CD14-positive monocyte (primary cell): ENCODE data around the gene PTPRC. TPM values are rescaled to one million over a fixed set of nuclear protein-coding genes. Genes with fewer than 3 reads are reported as not detected.
A peak's percentile ranks its signal among the peaks of the same experiment; 100 is the strongest.

ENCODE experiments used
- DNase-seq, 3 donors: peaks; one replicate each; pipeline ENCODE4 v3.0.0-alpha.2; 2011 to 2022
- H2AFZ ChIP-seq: 2 replicates; pipeline ENCODE4 v1.6.0; 2012; ENCODE audit warnings: mild to moderate bottlenecking, low read depth, low read length, inconsistent platforms; ENCODE audit not compliant: insufficient read depth, poor library complexity, severe bottlenecking
- H3K27ac ChIP-seq, 2 donors: 1 replicate in 1 of 2; 2 replicates in 1 of 2; pipeline ENCODE4 v1.5.1; 2012 to 2013; ENCODE audit warnings: low read length in 2 of 2, control low read depth in 1 of 2, inconsistent platforms in 1 of 2, low read depth in 1 of 2, mild to moderate bottlenecking in 1 of 2
- H3K27me3 ChIP-seq, 2 donors: one replicate each; pipeline versions ENCODE4 v1.6.0 to v1.6.1; 2011 to 2013; ENCODE audit warnings: low read length in 2 of 2; ENCODE audit not compliant: control insufficient read depth in 2 of 2, insufficient read depth in 2 of 2
- H3K36me3 ChIP-seq, 2 donors: replicated peaks in 1 of 2; 1 replicate in 1 of 2; 2 replicates in 1 of 2; pipeline versions ENCODE4 v1.5.1 to v1.6.1; 2012 to 2013; ENCODE audit warnings: low read length in 2 of 2, control low read depth in 1 of 2, inconsistent platforms in 1 of 2, mild to moderate bottlenecking in 1 of 2; ENCODE audit not compliant: insufficient read depth in 2 of 2, control insufficient read depth in 1 of 2
- H3K4me1 ChIP-seq, 2 donors: 1 replicate in 1 of 2; 2 replicates in 1 of 2; pipeline versions ENCODE4 v1.5.1 to v1.6.1; 2012 to 2013; ENCODE audit warnings: low read length in 2 of 2, control low read depth in 1 of 2, inconsistent platforms in 1 of 2, mild to moderate bottlenecking in 1 of 2, moderate library complexity in 1 of 2; ENCODE audit not compliant: insufficient read depth in 2 of 2, control insufficient read depth in 1 of 2
- H3K4me2 ChIP-seq: replicated peaks from 2 replicates; pipeline ENCODE3; 2012; ENCODE audit warnings: low read length, moderate library complexity, mild to moderate bottlenecking; ENCODE audit not compliant: poor library complexity, severe bottlenecking; ENCODE audit errors: extremely low read depth
- H3K4me3 ChIP-seq, 3 experiments: fragments of 200-600 bp in 1 of 3; sonication (generic) in 1 of 3; replicated peaks in 1 of 3; 1 replicate in 2 of 3; 2 replicates in 1 of 3; pipeline ENCODE4 v1.5.1; 2011 to 2013; ENCODE audit warnings: low read length in 3 of 3, mild to moderate bottlenecking in 3 of 3, control low read depth in 2 of 3, low read depth in 2 of 3, inconsistent platforms in 1 of 3, moderate library complexity in 1 of 3
- H3K79me2 ChIP-seq: 2 replicates; pipeline ENCODE4 v1.6.0; 2012; ENCODE audit warnings: mild to moderate bottlenecking, control low read depth, inconsistent platforms, low read length, moderate library complexity; ENCODE audit not compliant: insufficient read depth
- H3K9ac ChIP-seq: 2 replicates; pipeline ENCODE4 v1.6.0; 2017; ENCODE audit warnings: low read length, mild to moderate bottlenecking; ENCODE audit not compliant: insufficient read depth, poor library complexity, severe bottlenecking
- H3K9me3 ChIP-seq, 2 donors: replicated peaks in 1 of 2; 1 replicate in 1 of 2; 2 replicates in 1 of 2; pipeline versions ENCODE4 v1.5.1 to v1.6.1; 2012 to 2013; ENCODE audit warnings: low read length in 2 of 2, control low read depth in 1 of 2; ENCODE audit not compliant: control insufficient read depth in 1 of 2, insufficient read depth in 1 of 2
- H4K20me1 ChIP-seq: 2 replicates; pipeline ENCODE4 v1.6.0; 2012; ENCODE audit warnings: mild to moderate bottlenecking, low read length, control low read depth, moderate library complexity; ENCODE audit not compliant: insufficient read depth
- H3K27ac Mint-ChIP-seq, 7 donors: one replicate each; pipeline ENCODE4 v1.8.0; 2020; ENCODE audit warnings: mild to moderate bottlenecking in 7 of 7, mixed read lengths in 7 of 7, moderate library complexity in 6 of 7, inconsistent platforms in 2 of 7
- H3K27me3 Mint-ChIP-seq, 3 donors: one replicate each; pipeline ENCODE4 v1.8.0; 2021 to 2022; ENCODE audit warnings: low read depth in 3 of 3, mild to moderate bottlenecking in 3 of 3, mixed read lengths in 3 of 3, moderate library complexity in 3 of 3, inconsistent platforms in 1 of 3
- H3K36me3 Mint-ChIP-seq, 2 donors: one replicate each; pipeline ENCODE4 v1.8.0; 2020; ENCODE audit warnings: mixed read lengths in 2 of 2, inconsistent platforms in 1 of 2, mild to moderate bottlenecking in 1 of 2
- H3K4me1 Mint-ChIP-seq: one replicate; pipeline ENCODE4 v1.8.0; 2020; ENCODE audit warnings: mild to moderate bottlenecking, mixed read lengths
- H3K4me3 Mint-ChIP-seq, 2 donors: one replicate each; pipeline ENCODE4 v1.8.0; 2020; ENCODE audit warnings: mild to moderate bottlenecking in 2 of 2, mixed read lengths in 2 of 2, moderate library complexity in 1 of 2
- H3K9me3 Mint-ChIP-seq, 7 donors: one replicate each; pipeline ENCODE4 v1.8.0; 2020 to 2022; ENCODE audit warnings: mixed read lengths in 7 of 7, mild to moderate bottlenecking in 6 of 7, moderate library complexity in 6 of 7, inconsistent platforms in 2 of 7
- CTCF ChIP-seq: fragments of 200-600 bp; IDR thresholded peaks from one replicate; pipeline ENCODE4 v1.8.0; 2022; ENCODE audit warnings: antibody characterized with exemption, mild to moderate bottlenecking
- WGBS: methylation state at CpG from one replicate; pipeline ENCODE4 v1.1.5; 2013; ENCODE audit warnings: missing lambda C conversion rate; ENCODE audit not compliant: insufficient coverage; 5-methylcytosine and 5-hydroxymethylcytosine counted together
- intact Hi-C, 2 donors: fragments of 100-400 bp; cut with micrococcal nuclease; formaldehyde crosslinking; loops; one replicate each; pipeline versions ENCODE4 v1.15.0 to v1.15.1; 2023
- polyA plus RNA-seq, 3 donors: library from polyadenylated mRNA; depleted of rRNA in 1 of 3; unstranded in 2 of 3; stranded (reverse) in 1 of 3; fragments of 300-500 nt in 2 of 3; fragments of >200 nt in 1 of 3; fragmentation: Illumina TruSeq in 2 of 3; gene quantifications; 1 replicate in 2 of 3; 2 replicates in 1 of 3; pipeline ENCODE4 v1.2.3, GENCODE V29; 2012 to 2021

The PTPRC gene
- polyA plus RNA-seq, 3 donors = 410 to 992 (median 667) TPM

DNA sequence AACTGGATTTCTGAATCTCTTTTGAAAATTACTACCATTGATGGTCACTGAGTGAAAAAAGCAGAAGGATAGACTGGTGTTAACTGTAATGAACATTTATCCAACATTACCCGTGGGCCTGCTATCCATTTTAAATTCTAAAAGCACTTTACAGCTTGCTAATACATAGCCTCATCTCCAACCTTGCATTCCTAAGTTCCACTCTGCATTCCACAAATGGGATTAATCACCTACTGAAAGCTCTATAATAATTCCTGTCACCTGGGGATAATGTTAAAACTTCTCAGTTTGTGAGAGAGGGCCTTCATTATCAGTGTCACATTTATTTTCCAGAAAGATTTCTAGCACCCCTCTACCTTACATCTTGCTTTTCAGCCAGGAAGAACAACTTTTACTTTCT is 38.2 kb downstream of the PTPRC start:
- peak overlapping the region in 1 of 2 donors; percentile 59 for H3K4me3 Mint-ChIP-seq
- Histone ChIP-seq H3K4me3 (peak overlapping the region in 1 of 3 experiments; percentile 50), H2AFZ (no peak overlapping the region), H3K27me3 (no peaks in the 10 kb centered on the region), H3K79me2 (peaks cover 98% of the 10 kb centered on the region), H3K36me3 (peaks cover 25 to 33% of the 10 kb centered on the region in 2 donors), H3K4me2 (peak overlapping the region; percentile 65), H3K9ac (no peak overlapping the region), H3K9me3 (no peaks in the 10 kb centered on the region), H4K20me1 (peaks cover 24% of the 10 kb centered on the region), H3K4me1 (peaks cover 72 to 95% of the 10 kb centered on the region in 2 donors), H3K27ac (peak overlapping the region in 1 of 2 donors; percentile 92)
- peaks cover 79% of the 10 kb centered on the region for H3K4me1 Mint-ChIP-seq
- TF ChIP-seq CTCF = no peak
- H3K9me3 Mint-ChIP-seq = peaks cover 0 to 3% (median 0%) of the 10 kb centered on the region in 7 donors
- H3K36me3 Mint-ChIP-seq = peaks cover 45 to 68% of the 10 kb centered on the region in 2 donors
- no peaks in the 10 kb centered on the region for H3K27me3 Mint-ChIP-seq
- intact Hi-C loops = no loop called here
- no peak for DNase-seq
- WGBS = no CpG with 5 or more reads among the region's 1 CpG
- H3K27ac Mint-ChIP-seq = peak overlapping the region; percentile 91 to 99 (median 95)

GRCh38 chr1:198677871-198678270 is 39.0 kb downstream of the PTPRC start:
- H3K4me1 ChIP-seq = peaks cover 72 to 95% of the 10 kb centered on the region in 2 donors

More at GRCh38 chr1:198677871-198678270, 39.0 kb downstream of the PTPRC start:
- Histone ChIP-seq H2AFZ (no peak overlapping the region), H3K4me3 (peak overlapping the region in 1 of 3 experiments; percentile 50), H3K9me3 (no peaks in the 10 kb centered on the region), H3K9ac (peak overlapping the region; percentile 23), H3K4me2 (peak overlapping the region; percentile 65), H3K27me3 (no peaks in the 10 kb centered on the region), H3K27ac (peak overlapping the region; percentile 81 to 92), H3K79me2 (peaks cover 98% of the 10 kb centered on the region), H3K36me3 (peaks cover 21 to 25% of the 10 kb centered on the region in 2 donors), H4K20me1 (peaks cover 16% of the 10 kb centered on the region)
- intact Hi-C loops = no loop called here
- peaks cover 81% of the 10 kb centered on the region for H3K4me1 Mint-ChIP-seq
- H3K36me3 Mint-ChIP-seq = peaks cover 44 to 63% of the 10 kb centered on the region in 2 donors
- peak in 1 of 3 donors; percentile 68 for DNase-seq
- no CpG with 5 or more reads among the region's 2 CpGs for WGBS
- no peaks in the 10 kb centered on the region for H3K27me3 Mint-ChIP-seq
- H3K4me3 Mint-ChIP-seq = peak overlapping the region in 1 of 2 donors; percentile 15
- H3K9me3 Mint-ChIP-seq = peaks cover 0 to 3% (median 0%) of the 10 kb centered on the region in 7 donors
- H3K27ac Mint-ChIP-seq = peak overlapping the region; percentile 91 to 99 (median 95)
- no peak for TF ChIP-seq CTCF
